ENCODE data around the gene MCM10.

- TF ChIP-seq POLR2A (conservative IDR thresholded peaks at IDR 0.05) (no peak), RBM25 (IDR thresholded peaks at IDR 0.05; ENCODE audit: low read depth, low read length, severe bottlenecking) (no peak), VEZF1 (CRISPR knock-in tag; IDR thresholded peaks at IDR 0.05) (no peak), CTCF (IDR thresholded peaks at IDR 0.05 in 2 of 3, conservative IDR thresholded peaks at IDR 0.05 in 1 of 3; ENCODE audit: insufficient read depth in 2 of 3, low read depth in 1 of 3, low read length in 3 of 3) (no peak), RB1 (IDR thresholded peaks at IDR 0.05; ENCODE audit: low read depth) (no peak), BDP1 (IDR thresholded peaks at IDR 0.05; ENCODE audit: insufficient read depth, insufficient read length) (no peak), BRF1 (IDR thresholded peaks at IDR 0.05; ENCODE audit: borderline replicate concordance, extremely low read depth, insufficient read length) (no peak), STAT5B (CRISPR knock-in tag; IDR thresholded peaks at IDR 0.05) (no peak), RCOR1 (IDR thresholded peaks at IDR 0.05; ENCODE audit: borderline replicate concordance in 1 of 2, low read depth in 2 of 2, low read length in 2 of 2) (0 out of 4 replicates have a peak, but pooled peaks of 1 of the 2 experiments have one; percentile 6), ESRRA (IDR thresholded peaks at IDR 0.05; ENCODE audit: borderline replicate concordance, low read depth) (peak; percentile 56; the same call in 1 of the 2 replicates)
These were observed 3.8 kb downstream of the MCM10 start for GRCh38 chr10:13165177-13165576.

Measured in K562 (cell line).